OCI-LY3 (cell line): ENCODE data around the gene S100A7A.

ENCODE experiments used
- H2AFZ ChIP-seq: fragments of 200-600, 300-600 bp; shearing (Covaris generic); 2 replicates; pipeline ENCODE4 v1.6.0; 2014; ENCODE audit warnings: antibody characterized with exemption, low read depth, low read length
- H3K27ac ChIP-seq: fragments of 200-600, 300-600 bp; sonication (generic); 2 replicates; pipeline ENCODE4 v1.5.1; 2014; ENCODE audit warnings: mild to moderate bottlenecking, low read length, moderate library complexity, mixed read lengths
- H3K27me3 ChIP-seq: fragments of 200-600, 300-600 bp; sonication (generic); 2 replicates; pipeline ENCODE4 v1.6.1; 2014; ENCODE audit warnings: low read depth, low read length, mixed read lengths
- H3K36me3 ChIP-seq: fragments of 200-600, 300-600 bp; sonication (generic); replicated peaks from 2 replicates; pipeline ENCODE3; 2014; ENCODE audit warnings: low read depth, low read length, mixed read lengths
- H3K4me1 ChIP-seq: fragments of 300-600, 200-600 bp; sonication (generic); 2 replicates; pipeline ENCODE4 v1.6.1; 2014; ENCODE audit warnings: low read length, mixed read lengths
- H3K4me2 ChIP-seq: fragments of 200-600, 300-600 bp; sonication (generic); 2 replicates; pipeline ENCODE4 v1.6.1; 2014; ENCODE audit warnings: low read length, mixed read lengths
- H3K4me3 ChIP-seq: fragments of 300-600, 200-600 bp; sonication (generic); 2 replicates; pipeline ENCODE4 v1.5.1; 2014; ENCODE audit warnings: antibody characterized with exemption, mild to moderate bottlenecking, low read length, moderate library complexity
- H3K79me2 ChIP-seq: fragments of 300-600, 200-600 bp; shearing (Covaris generic); 2 replicates; pipeline ENCODE4 v1.6.1; 2014; ENCODE audit warnings: mild to moderate bottlenecking, low read length, mixed read lengths
- H3K9ac ChIP-seq: fragments of 300-600, 200-600 bp; shearing (Covaris generic); 2 replicates; pipeline ENCODE4 v1.6.0; 2014; ENCODE audit warnings: mild to moderate bottlenecking, low read length, moderate library complexity
- H3K9me3 ChIP-seq: fragments of 200-600, 300-600 bp; shearing (Covaris generic); 2 replicates; pipeline ENCODE4 v1.6.1; 2014; ENCODE audit warnings: low read length, mixed read lengths; ENCODE audit not compliant: insufficient read depth
- H4K20me1 ChIP-seq: fragments of 200-600, 300-600 bp; sonication (generic); 2 replicates; pipeline ENCODE4 v1.6.1; 2016; ENCODE audit warnings: low read length, mixed read lengths; ENCODE audit not compliant: insufficient read depth
- EZH2phosphoT487 ChIP-seq: fragments of 200-600 bp; shearing (Covaris generic); IDR thresholded peaks from 2 replicates; pipeline ENCODE4 v1.6.1; 2018; ENCODE audit warnings: antibody characterized with exemption, mixed run types, low read depth
- TF ChIP-seq, protein P1 (sequence below): fragments of 200-600, 300-600 bp; sonication (generic); IDR thresholded peaks from 2 replicates; pipeline ENCODE4 v1.5.1; 2014; ENCODE audit warnings: antibody characterized with exemption, low read length, low read depth

Gene S100A7A

DNA sequence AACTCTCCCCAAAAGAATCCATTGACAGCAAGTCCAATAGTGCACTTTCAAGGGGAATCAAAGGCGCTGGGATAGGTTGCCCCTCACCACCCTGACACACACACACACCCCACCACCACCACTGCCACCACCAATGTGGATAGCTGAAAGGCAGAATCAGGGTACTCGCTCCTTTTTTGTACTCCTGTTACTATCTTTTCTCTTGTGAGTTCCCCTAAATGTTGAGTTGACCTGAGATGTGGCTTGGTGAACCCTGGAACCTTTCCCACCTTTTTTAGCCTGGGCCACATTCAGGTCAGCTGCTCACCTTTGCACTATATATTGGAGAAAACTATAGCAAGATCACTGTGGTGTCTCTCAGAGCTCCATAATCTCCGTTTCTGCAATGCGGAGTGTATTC is 29.3 kb upstream of the S100A7A start:
- H3K27me3 ChIP-seq, result peaks cover 85% of the 10 kb centered on the region
- no peaks in the 10 kb centered on the region for H3K4me1 ChIP-seq
- no peaks in the 10 kb centered on the region for H4K20me1 ChIP-seq
- H3K27ac ChIP-seq, result no peak overlapping the region
- no peak overlapping the region for H3K4me3 ChIP-seq
- H3K79me2 ChIP-seq, result no peaks in the 10 kb centered on the region
- TF ChIP-seq, protein P1, sequence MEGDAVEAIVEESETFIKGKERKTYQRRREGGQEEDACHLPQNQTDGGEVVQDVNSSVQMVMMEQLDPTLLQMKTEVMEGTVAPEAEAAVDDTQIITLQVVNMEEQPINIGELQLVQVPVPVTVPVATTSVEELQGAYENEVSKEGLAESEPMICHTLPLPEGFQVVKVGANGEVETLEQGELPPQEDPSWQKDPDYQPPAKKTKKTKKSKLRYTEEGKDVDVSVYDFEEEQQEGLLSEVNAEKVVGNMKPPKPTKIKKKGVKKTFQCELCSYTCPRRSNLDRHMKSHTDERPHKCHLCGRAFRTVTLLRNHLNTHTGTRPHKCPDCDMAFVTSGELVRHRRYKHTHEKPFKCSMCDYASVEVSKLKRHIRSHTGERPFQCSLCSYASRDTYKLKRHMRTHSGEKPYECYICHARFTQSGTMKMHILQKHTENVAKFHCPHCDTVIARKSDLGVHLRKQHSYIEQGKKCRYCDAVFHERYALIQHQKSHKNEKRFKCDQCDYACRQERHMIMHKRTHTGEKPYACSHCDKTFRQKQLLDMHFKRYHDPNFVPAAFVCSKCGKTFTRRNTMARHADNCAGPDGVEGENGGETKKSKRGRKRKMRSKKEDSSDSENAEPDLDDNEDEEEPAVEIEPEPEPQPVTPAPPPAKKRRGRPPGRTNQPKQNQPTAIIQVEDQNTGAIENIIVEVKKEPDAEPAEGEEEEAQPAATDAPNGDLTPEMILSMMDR, result no peak
- TF ChIP-seq EZH2phosphoT487, result no peak
- no peaks in the 10 kb centered on the region for H3K9me3 ChIP-seq
- no peaks in the 10 kb centered on the region for H3K36me3 ChIP-seq
- H2AFZ ChIP-seq, result no peak overlapping the region
- no peak overlapping the region for H3K4me2 ChIP-seq
- no peak overlapping the region for H3K9ac ChIP-seq

DNA sequence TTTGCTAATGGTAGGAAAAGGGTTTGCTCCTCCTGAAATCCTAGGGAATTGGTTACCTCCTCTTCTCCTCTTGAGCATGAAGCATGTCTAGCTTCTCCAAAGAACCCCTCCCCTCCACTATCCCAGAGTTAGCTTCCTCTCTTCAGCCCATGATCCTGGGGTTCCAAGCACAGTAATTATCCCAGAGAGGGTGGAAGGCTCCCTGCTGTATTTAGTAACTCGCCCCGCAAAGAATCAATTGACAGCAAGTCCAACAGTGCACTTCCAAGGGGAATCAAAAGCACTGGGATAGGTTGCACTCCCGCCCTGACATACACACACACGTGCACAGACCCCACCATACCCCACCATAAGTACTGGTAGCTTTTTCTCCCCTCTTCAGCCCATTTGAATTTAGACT is 28.5 kb upstream of the S100A7A start:
- Histone ChIP-seq H2AFZ (no peak overlapping the region), H3K4me1 (no peaks in the 10 kb centered on the region)

DNA sequence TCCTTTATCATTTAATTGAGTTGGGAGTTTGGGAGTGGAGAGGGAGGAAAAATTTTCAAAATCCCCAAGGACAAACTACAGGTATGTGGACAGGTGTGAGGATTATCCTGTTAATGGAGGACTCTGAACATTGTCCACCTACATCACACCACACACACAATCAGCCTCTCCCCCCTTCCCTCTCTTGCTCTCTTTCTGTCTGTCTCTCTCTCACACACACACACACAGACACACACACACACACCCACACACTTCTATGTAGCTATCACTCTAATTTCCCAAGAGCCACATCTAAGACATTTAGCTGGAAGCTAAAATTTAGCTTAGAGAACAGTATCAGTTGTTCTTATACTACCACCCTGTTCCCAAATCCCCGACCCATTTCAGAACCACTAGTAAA is 26.9 kb upstream of the S100A7A start:
- no peaks in the 10 kb centered on the region for H3K9me3 ChIP-seq
- H3K4me1 ChIP-seq, result no peaks in the 10 kb centered on the region
- TF ChIP-seq, protein P1, result no peak
- TF ChIP-seq EZH2phosphoT487, result no peak
- H3K4me2 ChIP-seq, result no peak overlapping the region
- H3K27ac ChIP-seq, result no peak overlapping the region
- H4K20me1 ChIP-seq, result no peaks in the 10 kb centered on the region
- H3K4me3 ChIP-seq, result no peak overlapping the region
- no peak overlapping the region for H3K9ac ChIP-seq
- H2AFZ ChIP-seq, result no peak overlapping the region
- H3K27me3 ChIP-seq, result peaks cover 84% of the 10 kb centered on the region
- H3K36me3 ChIP-seq, result no peaks in the 10 kb centered on the region
- H3K79me2 ChIP-seq, result no peaks in the 10 kb centered on the region

More for the DNA sequence above, 28.5 kb upstream of the S100A7A start:
- Histone ChIP-seq H3K9ac (no peak overlapping the region), H3K79me2 (no peaks in the 10 kb centered on the region), H3K27me3 (peaks cover 85% of the 10 kb centered on the region), H3K4me2 (no peak overlapping the region), H3K4me3 (no peak overlapping the region), H3K27ac (no peak overlapping the region), H3K36me3 (no peaks in the 10 kb centered on the region), H4K20me1 (no peaks in the 10 kb centered on the region), H3K9me3 (no peaks in the 10 kb centered on the region)
- TF ChIP-seq EZH2phosphoT487, result no peak
- TF ChIP-seq, protein P1, result no peak

DNA sequence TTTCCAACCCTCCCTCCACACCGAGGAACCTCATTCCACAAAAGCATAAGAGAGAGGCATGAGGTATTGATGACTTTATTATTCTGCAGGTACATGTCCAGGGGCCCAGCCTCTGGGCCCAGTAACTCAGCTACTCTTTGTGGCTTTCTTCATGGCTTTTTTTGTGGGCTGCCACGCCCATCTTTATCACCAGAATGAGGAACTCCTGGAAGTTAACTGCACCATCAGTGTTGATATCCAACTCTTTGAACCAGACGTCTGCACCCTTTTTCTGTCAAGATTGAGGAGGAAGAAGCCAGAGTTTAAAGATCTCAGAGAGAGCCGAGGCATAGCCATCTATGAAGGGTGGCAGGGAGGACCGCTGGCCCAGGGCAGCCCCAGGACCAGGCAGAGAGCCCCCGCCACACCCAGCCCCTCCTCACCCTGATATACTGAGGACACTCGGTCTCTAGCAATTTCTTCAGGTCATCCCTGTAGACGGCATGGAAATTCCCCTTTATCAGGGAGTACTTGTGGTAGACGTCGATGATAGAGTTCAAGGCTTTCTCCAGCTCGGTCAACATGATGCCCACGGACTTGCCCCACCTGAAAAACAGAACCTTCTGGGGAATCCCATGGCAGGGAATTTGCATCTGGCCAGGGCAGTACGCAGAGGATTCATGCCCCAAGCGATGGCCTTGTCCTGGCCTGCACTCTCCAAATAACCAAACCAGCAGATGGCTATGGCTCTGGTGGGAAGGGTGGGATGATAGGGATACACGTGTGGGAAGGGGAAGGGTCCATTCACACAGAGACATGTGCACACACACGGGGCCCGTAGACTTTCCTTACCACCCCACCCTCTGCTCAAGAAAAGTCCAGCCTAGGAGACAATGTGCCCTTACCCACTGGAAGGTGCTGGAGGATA is 26.1 kb upstream of the S100A7A start:
- Histone ChIP-seq H3K4me1 (no peaks in the 10 kb centered on the region), H3K4me2 (no peak overlapping the region), H3K27ac (no peak overlapping the region), H3K79me2 (no peaks in the 10 kb centered on the region), H4K20me1 (no peaks in the 10 kb centered on the region), H2AFZ (no peak overlapping the region), H3K36me3 (no peaks in the 10 kb centered on the region), H3K4me3 (no peak overlapping the region), H3K9me3 (no peaks in the 10 kb centered on the region), H3K27me3 (peaks cover 84% of the 10 kb centered on the region), H3K9ac (no peak overlapping the region)
- TF ChIP-seq EZH2phosphoT487, result no peak
- TF ChIP-seq, protein P1, result no peak
